Peyer's patch (tissue), 4 donors: Measurements from ENCODE around the gene MAD1L1. TPM values are rescaled to one million over a fixed set of nuclear protein-coding genes. Genes with fewer than 3 reads are reported as not detected.
"Not testable (repeated sequence)": the region's sequence is repeated elsewhere in the genome, so short reads cannot be mapped to it uniquely, and the experiment has no call there.

ENCODE experiments used
- DNase-seq, 3 donors: peaks; one replicate each; pipeline ENCODE4 v3.0.0-alpha.2; 2017 to 2019
- H3K27ac ChIP-seq, 4 donors: fragments of 200-600 bp; sonication (generic); one replicate each; pipeline ENCODE4 v1.5.1; 2016 to 2019
- H3K27me3 ChIP-seq, 2 donors: fragments of 200-600 bp; sonication (generic); one replicate each; pipeline ENCODE4 v1.5.1; 2019
- H3K36me3 ChIP-seq, 3 donors: fragments of 200-600 bp; sonication (generic); one replicate each; pipeline ENCODE4 v1.5.1; 2016 to 2019
- H3K4me1 ChIP-seq, 4 donors: fragments of 200-600 bp; sonication (generic); one replicate each; pipeline ENCODE4 v1.5.1; 2016 to 2019
- H3K4me3 ChIP-seq, 4 donors: fragments of 200-600 bp; sonication (generic); 1 replicate in 3 of 4; 2 replicates in 1 of 4; pipeline ENCODE4 v1.5.1; 2016 to 2019; ENCODE audit warnings: mild to moderate bottlenecking in 1 of 4
- H3K9me3 ChIP-seq, 4 donors: fragments of 200-600 bp; sonication (generic); one replicate each; pipeline ENCODE4 v1.5.1; 2016 to 2019; ENCODE audit warnings: mild to moderate bottlenecking in 1 of 4
- CTCF ChIP-seq, 6 experiments: fragments of 450-650 bp in 4 of 6; fragments of 200-600 bp in 2 of 6; sonication (generic) in 1 of 6; IDR thresholded peaks; one replicate each; pipeline ENCODE4 v1.5.1; 2017 to 2019; ENCODE audit warnings: antibody characterized with exemption in 6 of 6, mild to moderate bottlenecking in 3 of 6, moderate library complexity in 1 of 6
- POLR2A ChIP-seq, 2 donors: fragments of 450-650 bp; IDR thresholded peaks; one replicate each; pipeline ENCODE4 v1.5.1; 2017; ENCODE audit warnings: antibody characterized with exemption in 2 of 2, mild to moderate bottlenecking in 2 of 2, moderate library complexity in 2 of 2
- total RNA-seq, 4 donors: library from RNA; depleted of rRNA; stranded (reverse); fragments of >200 nt; gene quantifications; one replicate each; pipeline ENCODE4 v1.1.0, GENCODE V29; 2016

Gene MAD1L1
- total RNA-seq, 4 donors from 2014 or later: 43.9 to 417 (median 59.1) TPM

- Histone ChIP-seq H3K27ac (no peak overlapping the region), H3K9me3 (no peaks in the 10 kb centered on the region), H3K4me1 (no peaks in the 10 kb centered on the region), H3K36me3 (peaks cover 0 to 18% (median 0%) of the 10 kb centered on the region in 3 donors), H3K27me3 (no peaks in the 10 kb centered on the region), H3K4me3 (no peak overlapping the region)
- DNase-seq: no peak
- TF ChIP-seq CTCF (IDR thresholded peaks at IDR 0.05) (no peak), POLR2A (IDR thresholded peaks at IDR 0.05) (no peak)
Observed at GRCh38 chr7:2271273-2272026, 38.7 kb upstream of the MAD1L1 start.

- peaks cover 0 to 18% (median 0%) of the 10 kb centered on the region in 3 donors for H3K36me3 ChIP-seq
Observed at GRCh38 chr7:2270495-2270894, 37.8 kb upstream of the MAD1L1 start.

GRCh38 chr7:2269991-2270460 is 37.3 kb upstream of the MAD1L1 start:
- TF ChIP-seq CTCF (IDR thresholded peaks at IDR 0.05): no peak
- no peak for TF ChIP-seq POLR2A (IDR thresholded peaks at IDR 0.05)
- H3K4me3 ChIP-seq: no peak overlapping the region
- H3K36me3 ChIP-seq: peaks cover 0 to 18% (median 0%) of the 10 kb centered on the region in 3 donors
- no peaks in the 10 kb centered on the region for H3K4me1 ChIP-seq
- H3K9me3 ChIP-seq: no peaks in the 10 kb centered on the region
- no peak overlapping the region for H3K27ac ChIP-seq
- no peak for DNase-seq
- no peaks in the 10 kb centered on the region for H3K27me3 ChIP-seq

More at GRCh38 chr7:2270495-2270894, 37.8 kb upstream of the MAD1L1 start:
- Histone ChIP-seq H3K27me3 (no peaks in the 10 kb centered on the region), H3K4me3 (no peak overlapping the region), H3K4me1 (no peaks in the 10 kb centered on the region), H3K9me3 (no peaks in the 10 kb centered on the region), H3K27ac (no peak overlapping the region)
- DNase-seq: no peak
- TF ChIP-seq CTCF (IDR thresholded peaks at IDR 0.05) (no peak), POLR2A (IDR thresholded peaks at IDR 0.05) (no peak)

- DNase-seq: not testable (repeated sequence)
Observed at GRCh38 chr7:2269089-2269990, 36.6 kb upstream of the MAD1L1 start.

GRCh38 chr7:2266911-2267310 is 34.2 kb upstream of the MAD1L1 start:
- H3K27ac ChIP-seq: no peak overlapping the region
- DNase-seq: no peak
- no peaks in the 10 kb centered on the region for H3K27me3 ChIP-seq
- H3K4me3 ChIP-seq: no peak overlapping the region
- H3K4me1 ChIP-seq: no peaks in the 10 kb centered on the region
- no peak for TF ChIP-seq CTCF (IDR thresholded peaks at IDR 0.05)
- H3K9me3 ChIP-seq: no peaks in the 10 kb centered on the region
- H3K36me3 ChIP-seq: peaks cover 0 to 23% (median 0%) of the 10 kb centered on the region in 3 donors

More at GRCh38 chr7:2269089-2269990, 36.6 kb upstream of the MAD1L1 start:
- not testable (repeated sequence) for H3K27ac ChIP-seq, H3K4me3 ChIP-seq, H3K4me1 ChIP-seq, H3K27me3 ChIP-seq, H3K9me3 ChIP-seq
- peaks cover 0 to 13% (median 0%) of the 10 kb centered on the region in 3 donors for H3K36me3 ChIP-seq

GRCh38 chr7:2264158-2264557 is 31.4 kb upstream of the MAD1L1 start:
- Histone ChIP-seq H3K4me3 (no peak overlapping the region), H3K36me3 (peaks cover 0 to 19% (median 0%) of the 10 kb centered on the region in 3 donors), H3K4me1 (peaks cover 0 to 10% (median 3%) of the 10 kb centered on the region in 4 donors), H3K9me3 (no peaks in the 10 kb centered on the region), H3K27ac (no peak overlapping the region), H3K27me3 (no peaks in the 10 kb centered on the region)
- TF ChIP-seq CTCF (IDR thresholded peaks at IDR 0.05): no peak
- TF ChIP-seq POLR2A (IDR thresholded peaks at IDR 0.05): no peak
- DNase-seq: no peak
